Mesenchymal stem cell (in vitro differentiated cells and primary cell): ENCODE data around the gene RDM1.

Experiments
- DNase-seq: peaks from one replicate; pipeline ENCODE4 v3.0.0-alpha.2; 2013
- H2AFZ ChIP-seq: one replicate; pipeline ENCODE4 v1.6.1; 2013; ENCODE audit warnings: low read depth, mild to moderate bottlenecking, control low read depth, inconsistent platforms, low read length, moderate library complexity
- H2AK5ac ChIP-seq: 2 replicates; pipeline ENCODE4 v1.6.1; 2013; ENCODE audit warnings: low read length, moderate library complexity, mild to moderate bottlenecking, inconsistent platforms; ENCODE audit not compliant: severe bottlenecking
- H2BK120ac ChIP-seq: one replicate; pipeline ENCODE4 v1.6.1; 2013; ENCODE audit warnings: low read depth, mild to moderate bottlenecking, inconsistent platforms, low read length, moderate library complexity
- H2BK12ac ChIP-seq, 2 experiments: one replicate each; pipeline ENCODE4 v1.6.1; 2013; ENCODE audit warnings: inconsistent platforms in 2 of 2, low read length in 2 of 2, mild to moderate bottlenecking in 2 of 2, moderate library complexity in 2 of 2, control low read depth in 1 of 2
- H2BK15ac ChIP-seq: one replicate; pipeline ENCODE4 v1.6.1; 2013; ENCODE audit warnings: mild to moderate bottlenecking, low read depth, inconsistent platforms; ENCODE audit not compliant: poor library complexity, severe bottlenecking
- H2BK5ac ChIP-seq: 2 replicates; pipeline ENCODE4 v1.6.1; 2013; ENCODE audit warnings: low read depth, mild to moderate bottlenecking, low read length, control low read depth, inconsistent platforms; ENCODE audit not compliant: poor library complexity, severe bottlenecking
- H3K14ac ChIP-seq, 2 experiments: one replicate each; pipeline ENCODE4 v1.6.1; 2013; ENCODE audit warnings: inconsistent platforms in 2 of 2, low read length in 2 of 2, control low read depth in 1 of 2, mild to moderate bottlenecking in 1 of 2, moderate library complexity in 1 of 2
- H3K18ac ChIP-seq, 2 experiments: one replicate each; pipeline ENCODE4 v1.6.1; 2013; ENCODE audit warnings: inconsistent platforms in 2 of 2, low read length in 2 of 2, control low read depth in 1 of 2, low read depth in 1 of 2, mild to moderate bottlenecking in 1 of 2
- H3K23ac ChIP-seq, 2 experiments: one replicate each; pipeline ENCODE4 v1.6.1; 2013; ENCODE audit warnings: inconsistent platforms in 2 of 2, low read length in 2 of 2, mild to moderate bottlenecking in 2 of 2, moderate library complexity in 2 of 2, control low read depth in 1 of 2
- H3K27ac ChIP-seq: 2 replicates; pipeline ENCODE4 v1.5.1; 2013; ENCODE audit warnings: mild to moderate bottlenecking, moderate library complexity, low read length, control low read depth, inconsistent platforms; ENCODE audit not compliant: poor library complexity, severe bottlenecking
- H3K27me3 ChIP-seq, 2 experiments: 2 replicates each; pipeline versions ENCODE4 v1.6.1 to v1.7.0; 2013; ENCODE audit warnings: low read length in 2 of 2, mild to moderate bottlenecking in 2 of 2, moderate library complexity in 2 of 2, control low read depth in 1 of 2, inconsistent platforms in 1 of 2; ENCODE audit not compliant: control insufficient read depth in 1 of 2, insufficient read depth in 1 of 2
- H3K36me3 ChIP-seq, 2 experiments: 2 replicates each; pipeline versions ENCODE4 v1.6.1 to v1.7.0; 2013; ENCODE audit warnings: low read length in 2 of 2, control low read depth in 1 of 2, inconsistent platforms in 1 of 2, low read depth in 1 of 2, mild to moderate bottlenecking in 1 of 2; ENCODE audit not compliant: insufficient read depth in 2 of 2, control insufficient read depth in 1 of 2
- H3K4ac ChIP-seq, 2 experiments: one replicate each; pipeline ENCODE4 v1.6.1; 2013; ENCODE audit warnings: inconsistent platforms in 2 of 2, low read length in 2 of 2, mild to moderate bottlenecking in 2 of 2, moderate library complexity in 2 of 2, control low read depth in 1 of 2, low read depth in 1 of 2
- H3K4me1 ChIP-seq: 2 replicates; pipeline ENCODE4 v1.6.1; 2013; ENCODE audit warnings: low read depth, low read length, control low read depth; ENCODE audit not compliant: control insufficient read depth, insufficient read depth
- H3K4me2 ChIP-seq: 2 replicates; pipeline ENCODE4 v1.6.1; 2013; ENCODE audit warnings: low read length, mild to moderate bottlenecking, inconsistent platforms; ENCODE audit not compliant: poor library complexity, severe bottlenecking
- H3K4me3 ChIP-seq, 2 experiments: 2 replicates each; pipeline versions ENCODE4 v1.5.1 to v1.7.0; 2013; ENCODE audit warnings: low read length in 2 of 2, mild to moderate bottlenecking in 2 of 2, control low read depth in 1 of 2, low read depth in 1 of 2; ENCODE audit not compliant: insufficient read depth in 1 of 2
- H3K79me1 ChIP-seq: replicated peaks from 2 replicates; pipeline ENCODE4 v1.6.1; 2013; ENCODE audit warnings: mild to moderate bottlenecking, control low read depth, low read length, inconsistent platforms; ENCODE audit not compliant: poor library complexity, severe bottlenecking
- H3K9ac ChIP-seq: 2 replicates; pipeline ENCODE4 v1.7.0; 2013; ENCODE audit warnings: mild to moderate bottlenecking, low read length, moderate library complexity
- H3K9me3 ChIP-seq: 2 replicates; pipeline ENCODE4 v1.7.0; 2013; ENCODE audit warnings: mild to moderate bottlenecking, low read length; ENCODE audit not compliant: control insufficient read depth
- H4K8ac ChIP-seq: one replicate; pipeline ENCODE4 v1.6.1; 2013; ENCODE audit warnings: inconsistent platforms, mild to moderate bottlenecking, low read length, moderate library complexity
- H4K91ac ChIP-seq: one replicate; pipeline ENCODE4 v1.6.1; 2013; ENCODE audit warnings: mild to moderate bottlenecking, low read length, inconsistent platforms
- WGBS: methylation state at CpG from one replicate; pipeline ENCODE4 v1.1.7; 2013; ENCODE audit warnings: mixed read lengths; 5-methylcytosine and 5-hydroxymethylcytosine counted together

RDM1 gene

GRCh38 chr17:35875800-35876139 is 54.8 kb downstream of the RDM1 start:
- H2BK120ac ChIP-seq, result no peak overlapping the region
- H3K9ac ChIP-seq, result no peak overlapping the region
- H3K18ac ChIP-seq, result no peak overlapping the region
- no peaks in the 10 kb centered on the region for H3K79me1 ChIP-seq
- no peak overlapping the region for H3K27ac ChIP-seq
- no peaks in the 10 kb centered on the region for H3K27me3 ChIP-seq
- no peak overlapping the region for H2BK12ac ChIP-seq
- 100% methylated on average over 1 of the region's 3 CpGs for WGBS
- DNase-seq, result no peak
- no peaks in the 10 kb centered on the region for H3K9me3 ChIP-seq
- no peak overlapping the region for H2BK5ac ChIP-seq
- H3K4me2 ChIP-seq, result no peak overlapping the region
- H2AK5ac ChIP-seq, result no peak overlapping the region
- H4K8ac ChIP-seq, result no peak overlapping the region
- no peak overlapping the region for H3K14ac ChIP-seq
- H3K4ac ChIP-seq, result no peak overlapping the region
- no peaks in the 10 kb centered on the region for H3K36me3 ChIP-seq
- no peak overlapping the region for H2AFZ ChIP-seq
- no peak overlapping the region for H3K23ac ChIP-seq
- no peak overlapping the region for H2BK15ac ChIP-seq
- H3K4me1 ChIP-seq, result no peaks in the 10 kb centered on the region
- no peak overlapping the region for H4K91ac ChIP-seq
- no peak overlapping the region for H3K4me3 ChIP-seq

- H3K4ac ChIP-seq, result no peak overlapping the region
- no peaks in the 10 kb centered on the region for H3K79me1 ChIP-seq
- no peak for DNase-seq
- H3K9me3 ChIP-seq, result no peaks in the 10 kb centered on the region
- H4K91ac ChIP-seq, result no peak overlapping the region
- no peaks in the 10 kb centered on the region for H3K27me3 ChIP-seq
- no peaks in the 10 kb centered on the region for H3K36me3 ChIP-seq
- 55% methylated on average over 3 of the region's 5 CpGs for WGBS
- H2BK15ac ChIP-seq, result no peak overlapping the region
- no peak overlapping the region for H2AK5ac ChIP-seq
- no peak overlapping the region for H3K4me2 ChIP-seq
- no peak overlapping the region for H3K18ac ChIP-seq
- no peak overlapping the region for H3K27ac ChIP-seq
- no peak overlapping the region for H3K9ac ChIP-seq
- H4K8ac ChIP-seq, result no peak overlapping the region
- no peak overlapping the region for H2BK120ac ChIP-seq
- H2BK5ac ChIP-seq, result no peak overlapping the region
- H2AFZ ChIP-seq, result no peak overlapping the region
- no peak overlapping the region for H3K4me3 ChIP-seq
- no peaks in the 10 kb centered on the region for H3K4me1 ChIP-seq
- H3K23ac ChIP-seq, result no peak overlapping the region
- no peak overlapping the region for H3K14ac ChIP-seq
- H2BK12ac ChIP-seq, result no peak overlapping the region
These were observed 55.3 kb downstream of the RDM1 start for GRCh38 chr17:35875072-35875799.

GRCh38 chr17:35872196-35872980 is 58.2 kb downstream of the RDM1 start:
- no peak overlapping the region for H2AK5ac ChIP-seq
- H3K4ac ChIP-seq, result no peak overlapping the region
- no peak overlapping the region for H2BK12ac ChIP-seq
- no peaks in the 10 kb centered on the region for H3K79me1 ChIP-seq
- no peak overlapping the region for H3K23ac ChIP-seq
- H3K4me2 ChIP-seq, result no peak overlapping the region
- H2BK5ac ChIP-seq, result no peak overlapping the region
- no peaks in the 10 kb centered on the region for H3K9me3 ChIP-seq
- H3K14ac ChIP-seq, result no peak overlapping the region
- no peaks in the 10 kb centered on the region for H3K36me3 ChIP-seq
- no peak overlapping the region for H3K4me3 ChIP-seq
- H3K4me1 ChIP-seq, result no peaks in the 10 kb centered on the region
- H3K27ac ChIP-seq, result no peak overlapping the region
- 98% methylated on average over 12 of the region's 12 CpGs for WGBS
- no peak overlapping the region for H4K91ac ChIP-seq
- no peak overlapping the region for H2AFZ ChIP-seq
- H3K18ac ChIP-seq, result no peak overlapping the region
- no peak overlapping the region for H4K8ac ChIP-seq
- no peak overlapping the region for H2BK15ac ChIP-seq
- no peak for DNase-seq
- H3K9ac ChIP-seq, result no peak overlapping the region
- no peaks in the 10 kb centered on the region for H3K27me3 ChIP-seq
- no peak overlapping the region for H2BK120ac ChIP-seq

GRCh38 chr17:35870906-35871819 is 59.4 kb downstream of the RDM1 start:
- H2BK15ac ChIP-seq, result no peak overlapping the region
- no peaks in the 10 kb centered on the region for H3K9me3 ChIP-seq
- H3K4me1 ChIP-seq, result no peaks in the 10 kb centered on the region
- no peak overlapping the region for H4K8ac ChIP-seq
- H2AFZ ChIP-seq, result no peak overlapping the region
- H3K4me2 ChIP-seq, result no peak overlapping the region
- H4K91ac ChIP-seq, result no peak overlapping the region
- no peaks in the 10 kb centered on the region for H3K27me3 ChIP-seq
- no peaks in the 10 kb centered on the region for H3K36me3 ChIP-seq
- H2BK12ac ChIP-seq, result no peak overlapping the region
- no peak overlapping the region for H3K27ac ChIP-seq
- no peak overlapping the region for H2BK120ac ChIP-seq
- H3K4ac ChIP-seq, result no peak overlapping the region
- H3K14ac ChIP-seq, result no peak overlapping the region
- no peak overlapping the region for H2BK5ac ChIP-seq
- H3K18ac ChIP-seq, result no peak overlapping the region
- no peak for DNase-seq
- H3K23ac ChIP-seq, result no peak overlapping the region
- H3K79me1 ChIP-seq, result no peaks in the 10 kb centered on the region
- H3K4me3 ChIP-seq, result no peak overlapping the region
- H2AK5ac ChIP-seq, result no peak overlapping the region
- no peak overlapping the region for H3K9ac ChIP-seq
- 84% methylated on average over 7 of the region's 8 CpGs for WGBS
